ENCODE measurements around the gene CSTA.

CSTA gene

GRCh38 chr3:122324871-122325323, at the start of gene CSTA:
Gene CSTA (plus strand): TSS chr3:122325248. CDS start chr3:122325293, 45 bp downstream.
- no peak for DNase-seq (ENCODE audit: low read depth in 1 of 2, low spot score in 1 of 2)

- DNase-seq (ENCODE audit: low read depth in 1 of 2, low spot score in 1 of 2), result no peak
Measured at GRCh38 chr3:122281891-122282290, 43.2 kb upstream of the CSTA start.

GRCh38 chr3:122283796-122284445, 41.1 kb upstream of the CSTA start:
- no peak for DNase-seq (ENCODE audit: low read depth in 1 of 2, low spot score in 1 of 2)

GRCh38 chr3:122284486-122284885, 40.6 kb upstream of the CSTA start:
- DNase-seq (ENCODE audit: low read depth in 1 of 2, low spot score in 1 of 2), result no peak

- DNase-seq (ENCODE audit: low read depth in 1 of 2, low spot score in 1 of 2), result no peak
Measured at GRCh38 chr3:122294359-122294758, 30.7 kb upstream of the CSTA start.

- DNase-seq (ENCODE audit: low read depth in 1 of 2, low spot score in 1 of 2), result no peak
Measured at GRCh38 chr3:122295266-122296062, 29.6 kb upstream of the CSTA start.

- no peak for DNase-seq (ENCODE audit: low read depth in 1 of 2, low spot score in 1 of 2)
Measured at GRCh38 chr3:122298239-122298638, 26.8 kb upstream of the CSTA start.

- DNase-seq (ENCODE audit: low read depth in 1 of 2, low spot score in 1 of 2), result no peak
Measured at GRCh38 chr3:122299215-122299614, 25.8 kb upstream of the CSTA start.

GRCh38 chr3:122299872-122300460, 25.1 kb upstream of the CSTA start:
- no peak for DNase-seq (ENCODE audit: low read depth in 1 of 2, low spot score in 1 of 2)

- DNase-seq (ENCODE audit: low read depth in 1 of 2, low spot score in 1 of 2), result no peak
Measured at GRCh38 chr3:122301063-122301462, 24.0 kb upstream of the CSTA start.

- no peak for DNase-seq (ENCODE audit: low read depth in 1 of 2, low spot score in 1 of 2)
Measured at GRCh38 chr3:122305818-122306621, 19.0 kb upstream of the CSTA start.

- no peak for DNase-seq (ENCODE audit: low read depth in 1 of 2, low spot score in 1 of 2)
Measured at GRCh38 chr3:122306622-122306953, 18.5 kb upstream of the CSTA start.

GRCh38 chr3:122307094-122307687, 17.9 kb upstream of the CSTA start:
- DNase-seq (ENCODE audit: low read depth in 1 of 2, low spot score in 1 of 2), result no peak

GRCh38 chr3:122307976-122308375, 17.1 kb upstream of the CSTA start:
- DNase-seq (ENCODE audit: low read depth in 1 of 2, low spot score in 1 of 2), result no peak

- DNase-seq (ENCODE audit: low read depth in 1 of 2, low spot score in 1 of 2), result no peak
Measured at GRCh38 chr3:122310361-122310760, 14.7 kb upstream of the CSTA start.

- no peak for DNase-seq (ENCODE audit: low read depth in 1 of 2, low spot score in 1 of 2)
Measured at GRCh38 chr3:122312826-122313225, 12.2 kb upstream of the CSTA start.

- DNase-seq (ENCODE audit: low read depth in 1 of 2, low spot score in 1 of 2), result no peak
Measured at GRCh38 chr3:122313281-122313680, 11.8 kb upstream of the CSTA start.

GRCh38 chr3:122314228-122314876, 10.7 kb upstream of the CSTA start:
- no peak for DNase-seq (ENCODE audit: low read depth in 1 of 2, low spot score in 1 of 2)

GRCh38 chr3:122315619-122316018, 9.4 kb upstream of the CSTA start:
- no peak for DNase-seq (ENCODE audit: low read depth in 1 of 2, low spot score in 1 of 2)

- DNase-seq (ENCODE audit: low read depth in 1 of 2, low spot score in 1 of 2), result no peak
Measured at GRCh38 chr3:122316368-122316767, 8.7 kb upstream of the CSTA start.

- DNase-seq (ENCODE audit: low read depth in 1 of 2, low spot score in 1 of 2), result no peak
Measured at GRCh38 chr3:122318620-122319019, 6.4 kb upstream of the CSTA start.
